22Rv1 (cell line): ENCODE data around the gene MERTK.

Experiments
- ZFX ChIP-seq: fragments of 450-650 bp; IDR thresholded peaks from 2 replicates; pipeline ENCODE4 v1.6.1; 2017; ENCODE audit warnings: antibody characterized with exemption, borderline replicate concordance
- TF ChIP-seq, protein P1 (sequence below): fragments of 450-650 bp; IDR thresholded peaks from 2 replicates; pipeline ENCODE4 v1.5.1; 2017; ENCODE audit warnings: mild to moderate bottlenecking

DNA sequence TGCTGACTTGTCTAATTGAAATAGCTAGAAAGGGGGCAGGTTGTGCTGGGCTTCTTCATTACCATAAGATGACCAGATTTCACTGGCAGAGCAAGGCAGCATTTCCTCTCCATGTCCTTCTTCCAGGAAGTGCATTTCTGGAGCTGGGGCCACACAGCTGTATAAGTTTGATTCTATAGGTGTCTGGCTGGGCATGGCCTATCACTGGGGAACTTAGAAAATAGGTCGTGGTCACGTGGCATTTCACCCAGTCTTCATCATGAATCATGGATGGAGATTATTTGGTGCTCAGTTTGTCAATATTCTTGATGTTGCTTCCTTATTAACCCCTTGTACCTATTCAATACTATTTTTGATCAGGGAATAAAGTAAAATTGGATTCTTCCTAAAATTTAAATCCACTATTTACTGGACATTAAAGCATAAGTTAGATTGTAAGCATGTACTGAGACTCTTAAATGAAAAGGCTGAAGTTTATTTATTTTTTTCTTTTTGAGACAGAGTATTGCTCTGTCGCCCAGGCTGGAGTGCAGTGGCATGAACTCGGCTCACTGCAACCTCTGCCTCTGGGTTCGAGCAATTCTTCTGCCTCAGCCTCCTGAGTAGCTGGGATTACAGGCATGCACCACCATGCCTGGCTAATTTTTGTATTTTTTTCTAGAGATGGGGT is 107.1 kb downstream of the MERTK start:
- TF ChIP-seq, protein P1, sequence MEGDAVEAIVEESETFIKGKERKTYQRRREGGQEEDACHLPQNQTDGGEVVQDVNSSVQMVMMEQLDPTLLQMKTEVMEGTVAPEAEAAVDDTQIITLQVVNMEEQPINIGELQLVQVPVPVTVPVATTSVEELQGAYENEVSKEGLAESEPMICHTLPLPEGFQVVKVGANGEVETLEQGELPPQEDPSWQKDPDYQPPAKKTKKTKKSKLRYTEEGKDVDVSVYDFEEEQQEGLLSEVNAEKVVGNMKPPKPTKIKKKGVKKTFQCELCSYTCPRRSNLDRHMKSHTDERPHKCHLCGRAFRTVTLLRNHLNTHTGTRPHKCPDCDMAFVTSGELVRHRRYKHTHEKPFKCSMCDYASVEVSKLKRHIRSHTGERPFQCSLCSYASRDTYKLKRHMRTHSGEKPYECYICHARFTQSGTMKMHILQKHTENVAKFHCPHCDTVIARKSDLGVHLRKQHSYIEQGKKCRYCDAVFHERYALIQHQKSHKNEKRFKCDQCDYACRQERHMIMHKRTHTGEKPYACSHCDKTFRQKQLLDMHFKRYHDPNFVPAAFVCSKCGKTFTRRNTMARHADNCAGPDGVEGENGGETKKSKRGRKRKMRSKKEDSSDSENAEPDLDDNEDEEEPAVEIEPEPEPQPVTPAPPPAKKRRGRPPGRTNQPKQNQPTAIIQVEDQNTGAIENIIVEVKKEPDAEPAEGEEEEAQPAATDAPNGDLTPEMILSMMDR: no peak
- TF ChIP-seq ZFX: no peak
